C4-2B (cell line): ENCODE measurements around the gene GATAD2B.
"Not testable (repeated sequence)": the region's sequence is repeated elsewhere in the genome, so short reads cannot be mapped to it uniquely, and the experiment has no call there.

Experiments used
- H3K27ac ChIP-seq: fragments of 450-650 bp; 2 replicates; pipeline ENCODE4 v1.5.1; 2017
- CTCF ChIP-seq: fragments of 450-650 bp; conservative IDR thresholded peaks from 2 replicates; pipeline ENCODE4 v1.5.1; 2017; ENCODE audit warnings: mild to moderate bottlenecking
- ZFX ChIP-seq: fragments of 450-650 bp; IDR thresholded peaks from 2 replicates; pipeline ENCODE4 v1.6.1; 2017

GATAD2B gene

GRCh38 chr1:153856763-153857162, 66.0 kb downstream of the GATAD2B start:
- no peak overlapping the region for H3K27ac ChIP-seq
- TF ChIP-seq CTCF (no peak), ZFX (no peak)

- no peak for TF ChIP-seq ZFX
- TF ChIP-seq CTCF, result no peak
Observed at GRCh38 chr1:153852170-153852569, 70.6 kb downstream of the GATAD2B start.

GRCh38 chr1:153849487-153850185, 73.1 kb downstream of the GATAD2B start:
- 0 out of 2 replicates have a peak overlapping the region, but pooled peaks have one; percentile 13 for H3K27ac ChIP-seq
- TF ChIP-seq ZFX (no peak), CTCF (no peak)

More at GRCh38 chr1:153852170-153852569, 70.6 kb downstream of the GATAD2B start:
- no peak overlapping the region for H3K27ac ChIP-seq

- H3K27ac ChIP-seq, result peak overlapping the region; percentile 54
- TF ChIP-seq ZFX (no peak), CTCF (no peak)
Observed at GRCh38 chr1:153848805-153849204, 74.0 kb downstream of the GATAD2B start.

- H3K27ac ChIP-seq, result no peak overlapping the region
- TF ChIP-seq CTCF, result no peak
- no peak for TF ChIP-seq ZFX
Observed at GRCh38 chr1:153845158-153845557, 77.6 kb downstream of the GATAD2B start.

- H3K27ac ChIP-seq, result not testable (repeated sequence)
Observed at GRCh38 chr1:153844349-153844748, 78.4 kb downstream of the GATAD2B start.

GRCh38 chr1:153842006-153842471, 80.7 kb downstream of the GATAD2B start:
- no peak for TF ChIP-seq CTCF
- no peak for TF ChIP-seq ZFX
- H3K27ac ChIP-seq, result no peak overlapping the region

GRCh38 chr1:153841463-153841994, 81.2 kb downstream of the GATAD2B start:
- no peak overlapping the region for H3K27ac ChIP-seq
- TF ChIP-seq ZFX (no peak), CTCF (no peak)

- not testable (repeated sequence) for H3K27ac ChIP-seq
Observed at GRCh38 chr1:153840774-153841173, 82.0 kb downstream of the GATAD2B start.

- H3K27ac ChIP-seq, result not testable (repeated sequence)
Observed at GRCh38 chr1:153833968-153834367, 88.8 kb downstream of the GATAD2B start.
